IPS DF 6.9 (cell line): ENCODE measurements around the gene B3GALT6.

Experiments
- DNase-seq: peaks from one replicate; pipeline ENCODE4 v3.0.0-alpha.2; 2013; ENCODE audit warnings: low read depth, low spot score
- H3K27ac ChIP-seq: one replicate; pipeline ENCODE4 v1.5.1; 2013; ENCODE audit warnings: low read length, control low read depth
- H3K27me3 ChIP-seq: 2 replicates; pipeline ENCODE4 v1.6.1; 2013; ENCODE audit warnings: mild to moderate bottlenecking, low read length; ENCODE audit not compliant: control insufficient read depth, insufficient read depth
- H3K36me3 ChIP-seq: 2 replicates; pipeline ENCODE4 v1.6.1; 2013; ENCODE audit warnings: low read length; ENCODE audit not compliant: control insufficient read depth, insufficient read depth
- H3K4me1 ChIP-seq: 2 replicates; pipeline ENCODE4 v1.6.1; 2013; ENCODE audit warnings: low read length; ENCODE audit not compliant: control insufficient read depth, insufficient read depth
- H3K4me3 ChIP-seq: 2 replicates; pipeline ENCODE4 v1.5.1; 2013; ENCODE audit warnings: mild to moderate bottlenecking, low read length
- H3K9me3 ChIP-seq: 2 replicates; pipeline ENCODE4 v1.6.1; 2013; ENCODE audit warnings: low read length, inconsistent platforms; ENCODE audit not compliant: control insufficient read depth, insufficient read depth
- WGBS: extraction: QIAGEN DNeasy Blood & Tissue Kit; methylation state at CpG from one replicate; pipeline ENCODE4 v1.1.7; 2013; ENCODE audit warnings: mixed read lengths, missing lambda C conversion rate; ENCODE audit not compliant: insufficient read length, insufficient coverage; 5-methylcytosine and 5-hydroxymethylcytosine counted together

Gene B3GALT6

DNA sequence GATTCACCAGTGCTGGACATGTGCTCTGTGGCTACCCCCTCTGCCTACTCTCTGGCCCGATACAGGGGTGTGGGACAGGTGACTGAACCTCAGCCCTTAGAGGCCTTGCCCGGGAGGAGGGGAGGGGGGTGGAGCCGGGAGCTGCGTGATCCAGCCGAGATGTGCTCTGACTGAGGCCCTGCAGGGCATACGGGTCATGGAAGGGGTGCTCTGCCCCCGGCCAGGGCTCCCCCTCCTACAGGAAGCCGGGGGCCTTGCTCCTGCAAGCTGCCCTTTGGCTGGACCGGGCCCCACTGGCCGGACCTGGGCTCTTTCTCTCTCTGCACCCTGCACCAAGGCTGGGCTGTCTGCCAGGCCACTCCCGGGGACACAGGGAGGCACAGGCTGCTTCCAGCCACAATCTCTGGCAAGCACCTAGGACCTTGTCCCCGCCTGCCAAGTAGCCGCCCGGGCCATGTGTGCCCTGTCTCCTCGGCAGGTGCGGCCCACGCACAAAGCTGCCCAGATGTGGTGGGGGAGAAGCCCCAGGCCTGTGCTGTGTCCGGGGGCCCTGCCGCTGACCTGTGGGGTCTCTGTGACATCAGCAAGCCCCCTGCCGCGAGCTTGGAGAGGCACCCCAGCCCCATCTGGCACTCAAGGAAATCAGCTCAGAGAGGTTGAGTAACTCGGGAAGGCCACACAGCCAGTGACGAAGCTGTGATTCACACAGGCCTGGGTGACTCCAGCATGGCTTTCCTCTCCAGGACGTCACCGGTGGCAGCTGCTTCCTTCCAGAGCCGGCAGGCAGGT lies 49.7 kb downstream of the B3GALT6 start:
- H3K36me3 ChIP-seq: no peaks in the 10 kb centered on the region; the same call in 1 of the 2 replicates
- DNase-seq: no peak
- H3K4me1 ChIP-seq: no peaks in the 10 kb centered on the region; the same call in 1 of the 2 replicates
- WGBS: no CpG with 5 or more reads among the region's 26 CpGs
- H3K9me3 ChIP-seq: no peaks in the 10 kb centered on the region
- H3K27ac ChIP-seq: no peak overlapping the region
- no peaks in the 10 kb centered on the region for H3K27me3 ChIP-seq
- H3K4me3 ChIP-seq: no peak overlapping the region

- Histone ChIP-seq H3K9me3 (no peaks in the 10 kb centered on the region), H3K27ac (no peak overlapping the region), H3K36me3 (no peaks in the 10 kb centered on the region; the same call in 1 of the 2 replicates), H3K27me3 (no peaks in the 10 kb centered on the region), H3K4me3 (no peak overlapping the region), H3K4me1 (no peaks in the 10 kb centered on the region; the same call in 1 of the 2 replicates)
- DNase-seq: no peak
- WGBS: no CpG with 5 or more reads among the region's 14 CpGs
Observed at GRCh38 chr1:1282998-1283397, 51.0 kb downstream of the B3GALT6 start.

DNA sequence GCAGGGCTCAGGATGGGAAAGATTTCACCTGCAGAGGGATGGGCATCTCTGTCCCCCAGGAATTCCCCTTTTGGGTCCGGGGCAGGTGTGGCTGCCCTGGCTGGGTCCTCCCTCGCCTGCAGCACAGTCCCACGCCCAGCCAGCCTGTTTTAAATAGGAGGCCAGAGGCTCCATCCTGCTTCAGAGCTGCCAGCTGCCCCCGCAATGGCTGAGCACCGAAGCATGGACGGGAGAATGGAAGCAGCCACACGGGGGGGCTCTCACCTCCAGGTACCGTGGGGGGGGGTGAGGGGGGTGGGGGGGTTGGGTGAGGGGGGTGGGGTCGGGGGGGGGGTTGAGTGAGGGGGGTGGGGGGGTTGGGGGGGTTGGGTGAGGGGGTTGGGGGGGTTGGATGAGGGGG lies 51.8 kb downstream of the B3GALT6 start:
- no peak overlapping the region for H3K27ac ChIP-seq
- no CpG with 5 or more reads among the region's 9 CpGs for WGBS
- no peaks in the 10 kb centered on the region for H3K9me3 ChIP-seq
- DNase-seq: no peak
- no peaks in the 10 kb centered on the region; the same call in 1 of the 2 replicates for H3K4me1 ChIP-seq
- H3K4me3 ChIP-seq: no peak overlapping the region
- no peaks in the 10 kb centered on the region for H3K27me3 ChIP-seq
- H3K36me3 ChIP-seq: no peaks in the 10 kb centered on the region; the same call in 1 of the 2 replicates
